KMS-11 (cell line): ENCODE results near the gene FRK.

Experiments used
- H2AFZ ChIP-seq: fragments of 200-600 bp; sonication (generic); 2 replicates; pipeline ENCODE4 v1.6.1; 2016; ENCODE audit warnings: antibody characterized with exemption, mixed run types, low read depth
- H3K27ac ChIP-seq: fragments of 200-600 bp; sonication (generic); 2 replicates; pipeline ENCODE4 v1.6.1; 2016; ENCODE audit warnings: mild to moderate bottlenecking, mixed run types
- H3K27me3 ChIP-seq: fragments of 200-600 bp; sonication (generic); 2 replicates; pipeline ENCODE4 v1.6.1; 2017; ENCODE audit warnings: mild to moderate bottlenecking, low read depth, mixed run types, moderate library complexity; ENCODE audit not compliant: insufficient read depth
- H3K36me3 ChIP-seq: fragments of 200-600 bp; sonication (generic); 2 replicates; pipeline ENCODE4 v1.6.1; 2017; ENCODE audit warnings: mild to moderate bottlenecking, mixed run types; ENCODE audit not compliant: insufficient read depth
- H3K4me1 ChIP-seq: fragments of 200-600 bp; sonication (generic); 2 replicates; pipeline ENCODE4 v1.6.1; 2016; ENCODE audit warnings: mild to moderate bottlenecking, low read depth, mixed run types; ENCODE audit not compliant: poor library complexity, severe bottlenecking
- H3K4me2 ChIP-seq: fragments of 200-600 bp; sonication (generic); 2 replicates; pipeline ENCODE4 v1.7.0; 2016; ENCODE audit warnings: mild to moderate bottlenecking, mixed run types
- H3K4me3 ChIP-seq: fragments of 200-600 bp; sonication (generic); IDR thresholded peaks from 2 replicates; pipeline ENCODE4 v1.6.1; 2017; ENCODE audit warnings: low read depth, low read length, mixed read lengths; ENCODE audit not compliant: insufficient read depth
- H3K79me2 ChIP-seq: fragments of 200-600 bp; sonication (generic); 2 replicates; pipeline ENCODE4 v1.6.1; 2016; ENCODE audit warnings: low read depth, mixed run types; ENCODE audit not compliant: insufficient read depth
- H3K9ac ChIP-seq: fragments of 200-600 bp; sonication (generic); 2 replicates; pipeline ENCODE4 v1.6.1; 2016; ENCODE audit warnings: mild to moderate bottlenecking, mixed run types
- H4K20me1 ChIP-seq: fragments of 200-600 bp; sonication (generic); 2 replicates; pipeline ENCODE4 v1.6.1; 2016; ENCODE audit warnings: mild to moderate bottlenecking, mixed run types; ENCODE audit not compliant: insufficient read depth
- TF ChIP-seq, protein P1 (sequence below): fragments of 200-600 bp; sonication (generic); conservative IDR thresholded peaks from 2 replicates; pipeline ENCODE4 v1.6.1; 2017; ENCODE audit warnings: low read depth, mild to moderate bottlenecking, antibody characterized with exemption, low read length, moderate library complexity, mixed read lengths

The FRK gene

DNA sequence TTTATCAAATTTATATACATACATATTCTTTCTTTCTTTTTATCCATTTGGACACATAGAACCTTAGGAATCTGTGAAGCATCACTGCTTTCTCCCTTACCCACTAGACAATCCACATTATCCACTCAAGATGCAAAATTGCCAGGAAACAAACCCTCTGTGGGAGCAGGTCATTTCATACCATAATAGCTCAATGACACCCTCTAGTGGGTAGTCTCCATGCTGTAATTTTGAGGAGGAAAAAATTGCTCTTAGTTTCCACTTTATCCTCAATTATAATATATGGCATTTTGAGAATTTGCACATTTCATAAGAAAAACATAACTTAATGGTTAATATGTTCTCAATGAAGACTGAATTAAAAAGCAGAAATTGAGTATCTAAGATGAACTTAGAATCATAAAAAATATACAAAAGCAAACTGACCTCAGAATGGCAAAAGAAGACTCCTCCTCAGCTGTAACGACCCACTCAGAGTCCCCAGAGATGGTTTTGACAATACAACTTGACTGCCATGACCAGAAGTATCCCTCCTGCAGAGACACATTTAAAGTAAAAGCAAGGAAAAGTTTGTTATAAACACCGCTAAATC lies 164.1 kb downstream of the FRK start:
- Histone ChIP-seq H3K4me3 (no peak overlapping the region), H3K27me3 (no peaks in the 10 kb centered on the region), H3K9ac (no peak overlapping the region), H3K79me2 (no peaks in the 10 kb centered on the region), H3K27ac (no peak overlapping the region), H3K4me1 (no peaks in the 10 kb centered on the region), H2AFZ (no peak overlapping the region), H3K36me3 (no peaks in the 10 kb centered on the region), H4K20me1 (no peaks in the 10 kb centered on the region), H3K4me2 (no peak overlapping the region)
- TF ChIP-seq, protein P1, sequence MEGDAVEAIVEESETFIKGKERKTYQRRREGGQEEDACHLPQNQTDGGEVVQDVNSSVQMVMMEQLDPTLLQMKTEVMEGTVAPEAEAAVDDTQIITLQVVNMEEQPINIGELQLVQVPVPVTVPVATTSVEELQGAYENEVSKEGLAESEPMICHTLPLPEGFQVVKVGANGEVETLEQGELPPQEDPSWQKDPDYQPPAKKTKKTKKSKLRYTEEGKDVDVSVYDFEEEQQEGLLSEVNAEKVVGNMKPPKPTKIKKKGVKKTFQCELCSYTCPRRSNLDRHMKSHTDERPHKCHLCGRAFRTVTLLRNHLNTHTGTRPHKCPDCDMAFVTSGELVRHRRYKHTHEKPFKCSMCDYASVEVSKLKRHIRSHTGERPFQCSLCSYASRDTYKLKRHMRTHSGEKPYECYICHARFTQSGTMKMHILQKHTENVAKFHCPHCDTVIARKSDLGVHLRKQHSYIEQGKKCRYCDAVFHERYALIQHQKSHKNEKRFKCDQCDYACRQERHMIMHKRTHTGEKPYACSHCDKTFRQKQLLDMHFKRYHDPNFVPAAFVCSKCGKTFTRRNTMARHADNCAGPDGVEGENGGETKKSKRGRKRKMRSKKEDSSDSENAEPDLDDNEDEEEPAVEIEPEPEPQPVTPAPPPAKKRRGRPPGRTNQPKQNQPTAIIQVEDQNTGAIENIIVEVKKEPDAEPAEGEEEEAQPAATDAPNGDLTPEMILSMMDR, result peak; percentile 73

DNA sequence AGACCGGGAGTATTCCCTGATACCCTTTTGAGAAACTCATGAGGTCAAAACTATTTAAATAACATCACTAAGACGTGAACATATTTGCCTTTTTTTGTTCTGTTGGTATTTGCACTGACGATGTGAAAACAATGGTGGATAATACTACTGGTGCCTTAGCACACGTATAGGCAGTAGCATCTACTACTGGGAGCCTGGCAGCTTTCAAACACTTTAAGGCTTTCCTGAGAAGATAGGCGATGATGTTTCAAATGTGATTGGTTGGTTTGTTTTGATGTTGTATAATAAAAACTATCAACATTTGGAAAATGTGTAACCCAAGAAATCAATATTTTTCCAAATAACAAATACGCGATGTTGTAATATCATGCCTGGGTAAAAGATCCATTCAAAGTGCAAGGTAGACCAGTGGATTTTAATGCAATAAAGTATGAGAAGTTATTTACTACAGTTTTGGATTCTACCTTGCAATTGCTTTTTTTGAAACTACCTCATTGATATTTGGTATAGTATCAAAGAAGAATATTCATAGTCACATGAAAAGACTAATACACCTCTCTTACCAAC lies 166.2 kb downstream of the FRK start:
- Histone ChIP-seq H4K20me1 (no peaks in the 10 kb centered on the region), H3K36me3 (no peaks in the 10 kb centered on the region), H2AFZ (no peak overlapping the region), H3K4me1 (peaks cover 10% of the 10 kb centered on the region), H3K9ac (no peak overlapping the region), H3K4me2 (no peak overlapping the region), H3K27ac (no peak overlapping the region), H3K27me3 (no peaks in the 10 kb centered on the region), H3K79me2 (no peaks in the 10 kb centered on the region), H3K4me3 (no peak overlapping the region)
- TF ChIP-seq, protein P1, result no peak

DNA sequence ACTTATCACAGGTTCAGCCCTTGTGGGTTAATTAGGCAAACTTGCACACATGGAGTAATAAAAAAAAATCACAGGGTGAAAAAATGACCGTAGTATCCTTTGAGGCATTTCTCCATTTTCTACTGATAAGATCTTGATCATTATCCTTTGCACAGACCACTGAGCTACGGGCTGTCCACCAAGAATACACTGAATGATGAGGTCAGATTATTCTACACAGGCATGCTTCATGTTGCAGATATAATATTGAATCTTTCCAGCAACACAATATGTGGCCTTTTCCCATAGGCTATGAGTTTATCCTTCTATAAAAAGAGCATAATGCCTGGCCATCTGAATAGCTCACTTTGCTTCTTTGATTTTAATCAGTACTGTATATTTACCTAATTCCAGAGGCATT lies 168.9 kb downstream of the FRK start:
- Histone ChIP-seq H3K27me3 (no peaks in the 10 kb centered on the region), H3K4me2 (no peak overlapping the region), H3K9ac (no peak overlapping the region), H3K4me3 (no peak overlapping the region), H3K79me2 (no peaks in the 10 kb centered on the region), H3K36me3 (no peaks in the 10 kb centered on the region), H3K27ac (no peak overlapping the region), H2AFZ (no peak overlapping the region), H4K20me1 (no peaks in the 10 kb centered on the region), H3K4me1 (peaks cover 10% of the 10 kb centered on the region)
- TF ChIP-seq, protein P1, result no peak

DNA sequence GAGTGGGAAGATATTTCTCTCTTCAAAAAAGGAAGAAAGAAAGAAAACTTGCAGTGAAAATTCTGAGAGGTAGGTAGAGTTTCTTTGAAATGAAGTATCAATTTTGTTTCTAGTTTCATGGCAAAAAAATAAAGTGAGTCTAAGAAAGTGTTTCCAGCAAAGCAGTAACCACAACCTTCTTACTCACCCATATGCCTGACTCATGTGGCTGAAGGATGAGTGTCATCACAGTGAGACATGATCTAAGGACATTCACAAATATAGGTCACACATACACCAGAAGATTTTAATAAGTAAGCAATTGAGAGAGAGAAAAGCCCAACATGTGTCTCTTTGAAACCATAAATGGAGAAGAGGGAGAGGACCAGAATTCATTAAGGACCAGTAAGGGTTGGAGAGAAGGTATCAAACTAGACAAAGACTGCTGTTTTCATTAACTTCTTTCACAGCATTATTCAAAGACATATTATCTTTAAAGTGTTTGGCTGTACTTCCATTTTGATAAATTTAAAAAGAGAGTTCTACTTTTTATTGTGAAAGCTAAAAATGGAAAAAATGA lies 169.5 kb downstream of the FRK start:
- Histone ChIP-seq H3K4me1 (peaks cover 10% of the 10 kb centered on the region), H2AFZ (no peak overlapping the region), H3K4me2 (no peak overlapping the region), H4K20me1 (no peaks in the 10 kb centered on the region), H3K27me3 (no peaks in the 10 kb centered on the region), H3K36me3 (no peaks in the 10 kb centered on the region), H3K4me3 (no peak overlapping the region), H3K79me2 (no peaks in the 10 kb centered on the region), H3K9ac (no peak overlapping the region), H3K27ac (no peak overlapping the region)
- TF ChIP-seq, protein P1, result no peak
